ENCODE results near the gene RANBP3L. TPM values are rescaled to one million over a fixed set of nuclear protein-coding genes. Genes with fewer than 3 reads are reported as not detected.

The RANBP3L gene
- total RNA-seq, 1 donor from 2014 or later: not detected

DNA sequence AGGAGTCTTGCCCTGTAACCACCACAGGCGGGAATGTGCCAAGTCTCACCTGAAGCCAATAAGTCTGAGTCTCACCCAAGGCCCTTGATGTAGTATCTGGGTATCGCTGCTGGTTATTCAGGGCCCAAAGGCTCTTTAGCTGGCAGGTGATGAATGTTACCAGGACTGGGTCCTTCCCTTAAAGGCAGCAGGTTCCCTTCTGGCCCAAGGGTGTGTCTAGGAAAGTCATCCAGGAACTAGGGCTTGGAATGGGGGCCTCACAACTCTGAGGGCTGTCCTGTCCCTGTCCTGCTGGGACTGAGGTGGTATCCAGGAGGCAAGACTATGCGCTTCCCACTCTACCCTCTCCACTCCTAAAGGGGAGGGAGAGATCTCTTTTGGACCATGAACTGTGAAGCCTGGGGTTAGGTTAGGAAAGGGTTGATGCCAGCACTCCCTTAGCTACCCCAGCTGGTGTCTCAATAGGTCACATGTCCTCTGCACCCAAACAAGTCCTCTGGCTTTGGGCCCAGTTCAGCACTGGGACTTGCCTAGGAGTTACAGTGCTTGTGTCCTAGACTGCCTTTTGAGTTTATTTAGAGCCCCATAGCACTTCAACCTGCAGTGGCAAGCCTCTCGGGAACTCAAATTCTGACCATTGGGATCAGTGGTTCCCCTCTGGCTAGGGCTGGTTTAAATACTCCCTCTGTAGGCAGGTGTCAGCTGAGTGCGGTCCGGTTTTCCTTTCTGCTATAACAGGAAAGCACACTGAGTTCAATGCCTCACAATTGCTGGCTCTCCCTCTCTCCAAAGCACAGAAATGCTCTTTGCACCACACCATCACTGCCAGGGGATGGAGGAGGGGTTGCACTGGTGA lies 22.5 kb upstream of the RANBP3L start:
- no peak overlapping the region for H3K27ac ChIP-seq (ENCODE audit: low read depth, low read length)
- FAIRE-seq: no peak
- H3K4me2 ChIP-seq (ENCODE audit: low read length): no peak overlapping the region
- H4K20me1 ChIP-seq (ENCODE audit: insufficient read depth, low read length): no peaks in the 10 kb centered on the region
- H3K9ac ChIP-seq (ENCODE audit: low read length): no peak overlapping the region
- DNase-seq (ENCODE audit: low read depth): no peak
- H3K9me3 Mint-ChIP-seq (ENCODE audit: unreplicated experiment): no peaks in the 10 kb centered on the region
- no peaks in the 10 kb centered on the region for H3K4me1 Mint-ChIP-seq (ENCODE audit: low read depth, unreplicated experiment)
- H2AFZ ChIP-seq (ENCODE audit: low read depth, low read length): no peak overlapping the region
- H3K79me2 ChIP-seq (ENCODE audit: insufficient read depth, low read length): no peaks in the 10 kb centered on the region
- H3K27me3 ChIP-seq (ENCODE audit: insufficient read depth, low read length): no peaks in the 10 kb centered on the region
- no peaks in the 10 kb centered on the region for H3K9me3 ChIP-seq (ENCODE audit: insufficient read depth, low read depth, low read length)
- H3K27ac Mint-ChIP-seq (ENCODE audit: unreplicated experiment): no peak overlapping the region
- TF ChIP-seq, protein P1, sequence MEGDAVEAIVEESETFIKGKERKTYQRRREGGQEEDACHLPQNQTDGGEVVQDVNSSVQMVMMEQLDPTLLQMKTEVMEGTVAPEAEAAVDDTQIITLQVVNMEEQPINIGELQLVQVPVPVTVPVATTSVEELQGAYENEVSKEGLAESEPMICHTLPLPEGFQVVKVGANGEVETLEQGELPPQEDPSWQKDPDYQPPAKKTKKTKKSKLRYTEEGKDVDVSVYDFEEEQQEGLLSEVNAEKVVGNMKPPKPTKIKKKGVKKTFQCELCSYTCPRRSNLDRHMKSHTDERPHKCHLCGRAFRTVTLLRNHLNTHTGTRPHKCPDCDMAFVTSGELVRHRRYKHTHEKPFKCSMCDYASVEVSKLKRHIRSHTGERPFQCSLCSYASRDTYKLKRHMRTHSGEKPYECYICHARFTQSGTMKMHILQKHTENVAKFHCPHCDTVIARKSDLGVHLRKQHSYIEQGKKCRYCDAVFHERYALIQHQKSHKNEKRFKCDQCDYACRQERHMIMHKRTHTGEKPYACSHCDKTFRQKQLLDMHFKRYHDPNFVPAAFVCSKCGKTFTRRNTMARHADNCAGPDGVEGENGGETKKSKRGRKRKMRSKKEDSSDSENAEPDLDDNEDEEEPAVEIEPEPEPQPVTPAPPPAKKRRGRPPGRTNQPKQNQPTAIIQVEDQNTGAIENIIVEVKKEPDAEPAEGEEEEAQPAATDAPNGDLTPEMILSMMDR (IDR thresholded peaks at IDR 0.05; ENCODE audit: insufficient read depth, low read depth, low read length): no peak
- no peak for TF ChIP-seq EZH2 (IDR thresholded peaks at IDR 0.05; ENCODE audit: insufficient read depth, low read length)
- no peaks in the 10 kb centered on the region for H3K36me3 Mint-ChIP-seq (ENCODE audit: low read depth, unreplicated experiment)
- no peaks in the 10 kb centered on the region for H3K4me1 ChIP-seq (ENCODE audit: insufficient read depth, low read length)
- no peak overlapping the region for H3K4me3 Mint-ChIP-seq (ENCODE audit: unreplicated experiment)
- H3K4me3 ChIP-seq (ENCODE audit: insufficient read depth, low read depth, low read length): no peak overlapping the region
- no peaks in the 10 kb centered on the region for H3K36me3 ChIP-seq (ENCODE audit: insufficient read depth, low read length)
- no peaks in the 10 kb centered on the region for H3K27me3 Mint-ChIP-seq (ENCODE audit: low read depth, unreplicated experiment)

DNA sequence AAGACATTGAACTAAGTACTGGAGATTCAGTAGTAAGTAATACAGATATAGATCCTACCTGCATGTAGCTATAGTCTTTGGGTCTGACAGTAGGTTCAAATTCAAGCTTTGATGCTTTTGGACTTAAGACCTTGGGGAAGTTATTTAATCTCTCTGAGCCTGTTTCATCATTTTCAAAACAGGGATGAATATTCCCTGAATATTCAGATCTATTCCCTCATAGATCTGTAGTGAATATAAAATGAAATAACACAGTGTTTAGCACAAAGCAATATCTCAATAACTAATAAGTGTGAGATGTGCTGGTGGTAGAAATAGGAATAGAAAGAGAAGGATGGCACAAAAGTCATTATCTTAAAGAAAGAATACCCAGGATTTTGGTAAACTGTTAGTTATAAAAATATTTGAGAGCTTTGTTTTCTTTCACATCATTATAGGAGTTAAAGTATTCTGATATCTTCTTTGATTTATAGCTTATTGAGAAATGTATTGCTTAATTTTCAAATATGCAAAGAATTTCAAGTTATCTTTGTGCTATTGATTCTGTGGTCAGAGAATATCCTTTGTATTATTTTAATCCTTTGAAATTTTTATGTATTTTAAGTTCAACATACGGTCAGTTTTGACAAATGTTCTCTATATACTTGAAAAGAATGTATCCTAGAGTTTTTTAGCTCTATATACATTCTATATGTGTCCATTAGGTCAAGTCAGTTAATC lies 11.4 kb upstream of the RANBP3L start:
- Mint-ChIP-seq H3K4me1 (ENCODE audit: low read depth, unreplicated experiment) (no peaks in the 10 kb centered on the region), H3K4me3 (ENCODE audit: unreplicated experiment) (no peak overlapping the region), H3K9me3 (ENCODE audit: unreplicated experiment) (no peaks in the 10 kb centered on the region), H3K27me3 (ENCODE audit: low read depth, unreplicated experiment) (peaks cover 2% of the 10 kb centered on the region), H3K27ac (ENCODE audit: unreplicated experiment) (no peak overlapping the region), H3K36me3 (ENCODE audit: low read depth, unreplicated experiment) (no peaks in the 10 kb centered on the region)
- no peaks in the 10 kb centered on the region for H4K20me1 ChIP-seq (ENCODE audit: insufficient read depth, low read length)
- no peaks in the 10 kb centered on the region for H3K4me1 ChIP-seq (ENCODE audit: insufficient read depth, low read length)
- H3K79me2 ChIP-seq (ENCODE audit: insufficient read depth, low read length): no peaks in the 10 kb centered on the region
- no peak for DNase-seq (ENCODE audit: low read depth)
- no peak overlapping the region for H3K9ac ChIP-seq (ENCODE audit: low read length)
- H2AFZ ChIP-seq (ENCODE audit: low read depth, low read length): no peak overlapping the region
- H3K27ac ChIP-seq (ENCODE audit: low read depth, low read length): no peak overlapping the region
- no peak for FAIRE-seq
- H3K27me3 ChIP-seq (ENCODE audit: insufficient read depth, low read length): no peaks in the 10 kb centered on the region
- H3K4me3 ChIP-seq (ENCODE audit: insufficient read depth, low read depth, low read length): no peak overlapping the region
- H3K9me3 ChIP-seq (ENCODE audit: insufficient read depth, low read depth, low read length): no peaks in the 10 kb centered on the region
- no peak overlapping the region for H3K4me2 ChIP-seq (ENCODE audit: low read length)
- no peaks in the 10 kb centered on the region for H3K36me3 ChIP-seq (ENCODE audit: insufficient read depth, low read length)
- TF ChIP-seq EZH2 (IDR thresholded peaks at IDR 0.05; ENCODE audit: insufficient read depth, low read length): no peak
- TF ChIP-seq, protein P1 (IDR thresholded peaks at IDR 0.05; ENCODE audit: insufficient read depth, low read depth, low read length): no peak
